A673 (cell line): ENCODE results near the gene AQP7. TPM values are rescaled to one million over a fixed set of nuclear protein-coding genes. Genes with fewer than 3 reads are reported as not detected.

Experiments used
- BruUV-seq: library from RNA; stranded (reverse); fragments of 400-500 nt; replicated peaks from 2 replicates; lab custom pipeline; 2021; lab: Mats Ljungman, UMichigan
- CTCF ChIA-PET: fragments of 300-600 bp; sonication (Branson Sonifier 250); formaldehyde crosslinking; loops from one replicate; lab custom pipeline; 2022; ENCODE audit warnings: antibody characterized with exemption; lab: Charles Lee
- POLR2A ChIA-PET: fragments of 300-600 bp; sonication (Branson Sonifier 250); formaldehyde crosslinking; loops from one replicate; lab custom pipeline; 2022; ENCODE audit warnings: antibody characterized with exemption; ENCODE audit not compliant: low non-redundant PET; lab: Charles Lee
- DNase-seq: peaks from one replicate; pipeline ENCODE4 v3.0.0-alpha.2; 2015; ENCODE audit warnings: low spot score
- H3K27ac ChIP-seq: fragments of 200-600 bp; sonication (generic); 2 replicates; pipeline ENCODE4 v1.5.1; 2016; ENCODE audit warnings: mixed run types, low read depth, mild to moderate bottlenecking, mixed read lengths, antibody characterized with exemption, low read length; ENCODE audit not compliant: poor library complexity, severe bottlenecking
- H3K27me3 ChIP-seq: fragments of 200-600 bp; sonication (generic); replicated peaks from 2 replicates; pipeline ENCODE4 v1.6.1; 2017; ENCODE audit warnings: mixed run types, low read depth, mild to moderate bottlenecking, mixed read lengths, antibody characterized with exemption, low read length; ENCODE audit not compliant: insufficient read depth, poor library complexity
- H3K36me3 ChIP-seq: fragments of 200-600 bp; sonication (generic); 2 replicates; pipeline ENCODE4 v1.6.1; 2016; ENCODE audit warnings: mixed run types, mild to moderate bottlenecking, mixed read lengths, antibody characterized with exemption, low read length; ENCODE audit not compliant: insufficient read depth, poor library complexity, severe bottlenecking
- H3K4me1 ChIP-seq: fragments of 200-600 bp; sonication (generic); 2 replicates; pipeline ENCODE4 v1.6.1; 2017; ENCODE audit warnings: mixed run types, mild to moderate bottlenecking, mixed read lengths, antibody characterized with exemption, low read length; ENCODE audit not compliant: insufficient read depth, poor library complexity, severe bottlenecking
- H3K4me3 ChIP-seq: fragments of 200-600 bp; sonication (generic); 2 replicates; pipeline ENCODE4 v1.5.1; 2016; ENCODE audit warnings: low read depth, mixed run types, mild to moderate bottlenecking, mixed read lengths, low read length; ENCODE audit not compliant: poor library complexity, severe bottlenecking
- H3K9me3 ChIP-seq: fragments of 200-600 bp; sonication (generic); 2 replicates; pipeline ENCODE4 v1.6.1; 2016; ENCODE audit warnings: mixed run types, low read depth, mild to moderate bottlenecking, mixed read lengths, antibody characterized with exemption, low read length; ENCODE audit not compliant: poor library complexity, severe bottlenecking
- EZH2 ChIP-seq: fragments of 200-600 bp; sonication (generic); IDR thresholded peaks from 2 replicates; pipeline ENCODE4 v1.6.1; 2017; ENCODE audit warnings: borderline replicate concordance, low read depth, mild to moderate bottlenecking, mixed read lengths, antibody characterized with exemption, low read length; ENCODE audit not compliant: poor library complexity, severe bottlenecking
- intact Hi-C: fragments of 100-400 bp; cut with micrococcal nuclease; formaldehyde crosslinking; loops from one replicate; pipeline ENCODE4 v1.10.0; 2022; ENCODE audit not compliant: unreplicated experiment
- total RNA-seq: library from RNA; stranded (reverse); gene quantifications from 2 replicates; pipeline ENCODE4 v1.2.3, GENCODE V29; 2021
- TF ChIP-seq, protein P1 (sequence below): fragments of 300-800, 200-600 bp; sonication (generic); conservative IDR thresholded peaks from 2 replicates; pipeline ENCODE4 v1.5.1; 2017; ENCODE audit warnings: low read depth, mild to moderate bottlenecking, antibody characterized with exemption, low read length, moderate library complexity, mixed read lengths

Gene AQP7
- total RNA-seq, 1 experiment from 2014 or later, result not detected

DNA sequence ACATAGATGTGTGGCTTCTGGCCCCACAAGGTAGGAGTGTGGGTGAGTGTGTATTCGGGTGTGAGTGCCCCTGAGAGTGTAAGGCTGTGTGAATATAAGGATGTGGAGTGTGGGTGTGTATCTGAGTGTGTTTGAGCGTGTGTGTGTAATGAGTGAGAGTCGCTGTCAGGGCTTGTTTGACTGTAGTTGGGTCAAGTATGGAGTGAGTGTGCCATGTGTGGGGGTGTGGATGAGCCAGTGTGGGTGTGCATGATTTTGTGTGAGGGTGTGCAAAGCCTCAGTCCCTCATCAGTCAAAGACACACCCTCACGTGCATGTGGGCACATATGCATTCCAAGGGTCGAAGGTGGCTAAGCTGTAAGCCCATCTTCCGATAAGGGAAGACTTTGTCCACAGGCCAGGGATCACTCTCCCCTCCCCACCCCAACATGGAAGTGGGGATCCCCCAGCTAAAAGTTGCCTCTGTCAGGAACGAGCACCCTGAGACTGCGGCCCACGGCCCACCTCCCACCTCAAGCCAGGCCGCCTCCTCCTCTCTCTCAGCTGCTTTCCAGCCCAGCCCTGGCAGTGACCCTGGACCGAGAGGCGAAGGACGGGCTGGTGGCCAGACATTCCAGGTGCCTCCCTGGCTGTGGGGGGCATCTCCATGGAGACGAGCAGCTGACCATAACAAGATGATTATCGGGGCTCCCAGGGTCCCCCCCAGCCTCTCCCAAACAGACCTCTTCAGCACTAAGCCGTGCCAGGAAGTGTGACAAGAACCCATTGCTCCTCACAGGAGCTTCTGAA is 32.1 kb upstream of the AQP7 start:
- ChIA-PET CTCF (no interaction called here), POLR2A (no interaction called here)
- no peak for DNase-seq
- Histone ChIP-seq H3K4me1 (no peaks in the 10 kb centered on the region), H3K36me3 (no peaks in the 10 kb centered on the region), H3K27ac (no peak overlapping the region), H3K27me3 (no peaks in the 10 kb centered on the region), H3K9me3 (no peaks in the 10 kb centered on the region), H3K4me3 (no peak overlapping the region)
- intact Hi-C loops, result no loop called here
- no TSS peak for BruUV-seq
- TF ChIP-seq, protein P1, sequence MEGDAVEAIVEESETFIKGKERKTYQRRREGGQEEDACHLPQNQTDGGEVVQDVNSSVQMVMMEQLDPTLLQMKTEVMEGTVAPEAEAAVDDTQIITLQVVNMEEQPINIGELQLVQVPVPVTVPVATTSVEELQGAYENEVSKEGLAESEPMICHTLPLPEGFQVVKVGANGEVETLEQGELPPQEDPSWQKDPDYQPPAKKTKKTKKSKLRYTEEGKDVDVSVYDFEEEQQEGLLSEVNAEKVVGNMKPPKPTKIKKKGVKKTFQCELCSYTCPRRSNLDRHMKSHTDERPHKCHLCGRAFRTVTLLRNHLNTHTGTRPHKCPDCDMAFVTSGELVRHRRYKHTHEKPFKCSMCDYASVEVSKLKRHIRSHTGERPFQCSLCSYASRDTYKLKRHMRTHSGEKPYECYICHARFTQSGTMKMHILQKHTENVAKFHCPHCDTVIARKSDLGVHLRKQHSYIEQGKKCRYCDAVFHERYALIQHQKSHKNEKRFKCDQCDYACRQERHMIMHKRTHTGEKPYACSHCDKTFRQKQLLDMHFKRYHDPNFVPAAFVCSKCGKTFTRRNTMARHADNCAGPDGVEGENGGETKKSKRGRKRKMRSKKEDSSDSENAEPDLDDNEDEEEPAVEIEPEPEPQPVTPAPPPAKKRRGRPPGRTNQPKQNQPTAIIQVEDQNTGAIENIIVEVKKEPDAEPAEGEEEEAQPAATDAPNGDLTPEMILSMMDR, result no peak
- TF ChIP-seq EZH2, result no peak

DNA sequence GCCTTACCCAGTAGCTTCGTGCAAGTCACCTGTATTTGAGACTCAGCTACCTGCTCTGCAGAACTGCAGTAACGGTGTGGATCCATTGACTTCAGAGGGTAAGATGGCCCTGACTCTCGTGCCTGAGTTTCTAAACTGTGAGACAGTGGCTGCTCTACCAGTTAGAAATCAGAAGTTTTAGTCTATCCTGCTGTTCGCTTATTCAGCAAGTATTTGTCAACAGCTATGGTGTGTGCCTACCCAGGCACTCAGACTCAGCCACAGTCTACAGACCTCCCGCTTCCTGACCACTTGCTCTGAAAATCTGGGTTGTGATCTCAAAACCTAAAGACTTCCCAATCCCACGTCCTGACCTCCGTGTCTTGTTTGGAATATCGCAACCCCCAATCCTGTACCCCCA is 31.5 kb upstream of the AQP7 start:
- no TSS peak for BruUV-seq
- ChIA-PET POLR2A (interaction anchor here (0.6 kb wide), 1 partner anchor 42 kb away, joined by 3 read pairs; no protein-coding TSS in a partner anchor), CTCF (interaction anchor here (0.9 kb wide), 1 partner anchor 32 kb away, joined by 3 read pairs; no protein-coding TSS in a partner anchor)
- intact Hi-C loops, result no loop called here
- Histone ChIP-seq H3K27ac (no peak overlapping the region), H3K9me3 (no peaks in the 10 kb centered on the region), H3K36me3 (no peaks in the 10 kb centered on the region), H3K4me1 (no peaks in the 10 kb centered on the region), H3K4me3 (no peak overlapping the region), H3K27me3 (no peaks in the 10 kb centered on the region)
- DNase-seq, result no peak
- TF ChIP-seq EZH2, result no peak
- TF ChIP-seq, protein P1, result no peak

DNA sequence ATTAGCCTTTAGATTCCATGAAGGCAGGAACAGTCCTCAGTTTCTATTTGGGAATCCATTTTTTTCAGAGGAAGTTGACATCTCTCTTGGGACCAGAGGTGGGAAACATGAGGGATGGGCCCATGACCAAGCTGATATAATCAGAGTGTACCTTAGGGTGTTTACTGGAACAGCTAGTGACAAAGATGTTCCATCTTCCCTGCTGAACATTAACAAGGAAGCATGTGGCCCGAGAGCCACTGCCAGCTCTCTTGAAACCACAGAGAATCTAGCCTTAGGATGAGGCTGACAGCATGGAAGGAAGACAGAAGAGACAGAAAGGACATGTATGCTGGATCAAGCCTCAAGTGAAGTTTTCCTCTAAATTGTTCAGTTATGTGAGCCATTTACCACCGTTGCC is 29.1 kb upstream of the AQP7 start:
- Histone ChIP-seq H3K4me1 (no peaks in the 10 kb centered on the region), H3K9me3 (no peaks in the 10 kb centered on the region), H3K36me3 (no peaks in the 10 kb centered on the region), H3K27me3 (no peaks in the 10 kb centered on the region), H3K4me3 (no peak overlapping the region), H3K27ac (no peak overlapping the region)
- ChIA-PET POLR2A (interaction anchor here (0.6 kb wide), 1 partner anchor 73 kb away, joined by 4 read pairs; no protein-coding TSS in a partner anchor), CTCF (interaction anchor here (1.7 kb wide), 1 partner anchor 22 kb away, joined by 3 read pairs; no protein-coding TSS in a partner anchor)
- no TSS peak for BruUV-seq
- TF ChIP-seq, protein P1, result no peak
- TF ChIP-seq EZH2, result no peak
- intact Hi-C loops, result no loop called here
- DNase-seq, result no peak
